HEK293 (cell line): ENCODE results near the gene PLCB1.

Experiments used
- CTCF ChIA-PET: fragments of 350-600 bp; formaldehyde crosslinking; extraction: SDS; loops from one replicate; lab custom pipeline; 2021; ENCODE audit warnings: antibody characterized with exemption; lab: Yijun Ruan, JAX
- POLR2A ChIA-PET: fragments of 300-600 bp; formaldehyde crosslinking; extraction: SDS; loops from one replicate; lab custom pipeline; 2020; ENCODE audit warnings: antibody characterized with exemption, inconsistent platforms; lab: Yijun Ruan, JAX
- H3K27ac ChIP-seq: fragments of 200-500 bp; sonication (Bioruptor generic); 2 replicates; pipeline ENCODE4 v1.5.1; 2014; ENCODE audit warnings: low read depth, low read length, control low read depth, inconsistent platforms; ENCODE audit errors: extremely low read depth
- H3K36me3 ChIP-seq, 2 experiments: fragments of 200-500 bp in 1 of 2; sonication (Bioruptor generic) in 1 of 2; 1 replicate in 1 of 2; 2 replicates in 1 of 2; pipeline ENCODE4 v1.5.1; 2014 to 2017; ENCODE audit warnings: inconsistent platforms in 2 of 2, low read length in 2 of 2; ENCODE audit not compliant: control insufficient read depth in 2 of 2, insufficient read depth in 1 of 2
- H3K4me1 ChIP-seq: fragments of 200-500 bp; sonication (Bioruptor generic); 2 replicates; pipeline ENCODE4 v1.5.1; 2014; ENCODE audit warnings: mild to moderate bottlenecking, low read length, inconsistent platforms; ENCODE audit not compliant: control insufficient read depth, insufficient read depth
- H3K4me3 ChIP-seq: 2 replicates; pipeline ENCODE4 v1.5.1; 2011; ENCODE audit warnings: low read depth, mild to moderate bottlenecking, control low read depth, low read length, moderate library complexity
- H3K9me3 ChIP-seq: fragments of 200-500 bp; sonication (Bioruptor generic); 2 replicates; pipeline ENCODE4 v1.5.1; 2014; ENCODE audit warnings: low read depth, low read length, inconsistent platforms; ENCODE audit not compliant: control insufficient read depth, insufficient read depth
- HOXC10 ChIP-seq: sonication (generic); formaldehyde crosslinking; IDR thresholded peaks from 2 replicates; pipeline ENCODE4 v1.8.1; 2023; ENCODE audit warnings: mild to moderate bottlenecking, missing genetic modification reagents
- HOXD13 ChIP-seq: sonication (generic); formaldehyde crosslinking; IDR thresholded peaks from 2 replicates; pipeline ENCODE4 v1.8.0; 2022; ENCODE audit warnings: missing genetic modification reagents, borderline replicate concordance
- KLF16 ChIP-seq: fragments of 450-650 bp; formaldehyde crosslinking; IDR thresholded peaks from 2 replicates; pipeline ENCODE4 v1.5.1; 2017; ENCODE audit warnings: missing biosample characterization, missing genetic modification characterization
- SCRT1 ChIP-seq: fragments of 450-650 bp; formaldehyde crosslinking; IDR thresholded peaks from 2 replicates; pipeline ENCODE4 v1.5.1; 2016; ENCODE audit warnings: missing biosample characterization, missing genetic modification characterization, borderline replicate concordance
- ZBTB20 ChIP-seq: fragments of 450-650 bp; formaldehyde crosslinking; IDR thresholded peaks from 2 replicates; pipeline ENCODE4 v1.5.1; 2016; ENCODE audit warnings: missing biosample characterization, missing genetic modification characterization
- ZNF121 ChIP-seq: fragments of 450-650 bp; formaldehyde crosslinking; IDR thresholded peaks from 2 replicates; pipeline ENCODE4 v1.5.1; 2016; ENCODE audit warnings: missing biosample characterization, missing genetic modification characterization
- ZNF146 ChIP-seq: fragments of 450-650 bp; formaldehyde crosslinking; IDR thresholded peaks from 2 replicates; pipeline ENCODE4 v1.5.1; 2016; ENCODE audit warnings: missing biosample characterization, missing genetic modification characterization
- ZNF223 ChIP-seq: fragments of 450-650 bp; formaldehyde crosslinking; IDR thresholded peaks from 2 replicates; pipeline ENCODE4 v1.5.1; 2016; ENCODE audit warnings: missing biosample characterization, missing genetic modification characterization
- ZNF311 ChIP-seq: fragments of 450-650 bp; formaldehyde crosslinking; IDR thresholded peaks from 2 replicates; pipeline ENCODE4 v1.5.1; 2017; ENCODE audit warnings: missing biosample characterization, missing genetic modification characterization, borderline replicate concordance
- ZNF391 ChIP-seq: fragments of 450-650 bp; formaldehyde crosslinking; IDR thresholded peaks from 2 replicates; pipeline ENCODE4 v1.5.1; 2016; ENCODE audit warnings: low read depth, missing biosample characterization, missing genetic modification characterization, borderline replicate concordance
- ZNF473 ChIP-seq: fragments of 450-650 bp; formaldehyde crosslinking; IDR thresholded peaks from 2 replicates; pipeline ENCODE4 v1.5.1; 2017; ENCODE audit warnings: missing biosample characterization, missing genetic modification characterization
- ZNF48 ChIP-seq: fragments of 450-650 bp; formaldehyde crosslinking; IDR thresholded peaks from 2 replicates; pipeline ENCODE4 v1.5.1; 2016; ENCODE audit warnings: missing biosample characterization, missing genetic modification characterization
- ZNF521 ChIP-seq: fragments of 450-650 bp; formaldehyde crosslinking; IDR thresholded peaks from 2 replicates; pipeline ENCODE4 v1.5.1; 2017; ENCODE audit warnings: missing biosample characterization, mild to moderate bottlenecking, missing genetic modification characterization
- ZNF549 ChIP-seq: fragments of 450-650 bp; IDR thresholded peaks from 2 replicates; pipeline ENCODE4 v1.5.1; 2018; ENCODE audit warnings: missing biosample characterization, missing genetic modification characterization, mild to moderate bottlenecking, inconsistent platforms, moderate library complexity
- ZNF660 ChIP-seq: fragments of 450-650 bp; IDR thresholded peaks from 2 replicates; pipeline ENCODE4 v1.5.1; 2018; ENCODE audit warnings: missing biosample characterization, mild to moderate bottlenecking, missing genetic modification characterization
- ZNF677 ChIP-seq: fragments of 450-650 bp; IDR thresholded peaks from 2 replicates; pipeline ENCODE4 v1.5.0; 2018; ENCODE audit warnings: missing biosample characterization, mild to moderate bottlenecking, missing genetic modification characterization, moderate library complexity
- ZNF692 ChIP-seq: fragments of 450-650 bp; formaldehyde crosslinking; IDR thresholded peaks from 2 replicates; pipeline ENCODE4 v1.5.1; 2016; ENCODE audit warnings: missing biosample characterization, missing genetic modification characterization
- ZNF76 ChIP-seq: fragments of 450-650 bp; formaldehyde crosslinking; IDR thresholded peaks from 2 replicates; pipeline ENCODE4; 2016; ENCODE audit warnings: low read depth, missing biosample characterization, missing genetic modification characterization, borderline replicate concordance
- ZNF768 ChIP-seq: fragments of 450-650 bp; formaldehyde crosslinking; IDR thresholded peaks from 2 replicates; pipeline ENCODE4 v1.5.1; 2018; ENCODE audit warnings: missing biosample characterization, mild to moderate bottlenecking, missing genetic modification characterization
- ZNF776 ChIP-seq: fragments of 450-650 bp; formaldehyde crosslinking; IDR thresholded peaks from 2 replicates; pipeline ENCODE4 v1.5.0; 2017; ENCODE audit warnings: missing biosample characterization, missing genetic modification characterization, borderline replicate concordance
- ZXDB ChIP-seq: fragments of 450-650 bp; formaldehyde crosslinking; IDR thresholded peaks from 2 replicates; pipeline ENCODE4 v1.5.1; 2016; ENCODE audit warnings: missing biosample characterization, missing genetic modification characterization
- TF ChIP-seq, protein P1 (sequence below): fragments of 450-650 bp; formaldehyde crosslinking; IDR thresholded peaks from 2 replicates; pipeline ENCODE4 v1.5.1; 2016; ENCODE audit warnings: missing biosample characterization, missing genetic modification characterization
- TF ChIP-seq, protein P2 (sequence below): fragments of 450-650 bp; formaldehyde crosslinking; IDR thresholded peaks from 2 replicates; pipeline ENCODE4 v1.5.1; 2017; ENCODE audit warnings: missing biosample characterization, missing genetic modification characterization
- TF ChIP-seq, protein P3 (sequence below): fragments of 450-650 bp; formaldehyde crosslinking; IDR thresholded peaks from 2 replicates; pipeline ENCODE4 v1.5.1; 2016; ENCODE audit warnings: missing biosample characterization, missing genetic modification characterization
- TF ChIP-seq, protein P4 (sequence below): fragments of 450-650 bp; formaldehyde crosslinking; IDR thresholded peaks from 2 replicates; pipeline ENCODE4 v1.5.1; 2016; ENCODE audit warnings: missing biosample characterization, missing genetic modification characterization
- TF ChIP-seq, protein P5 (sequence below): IDR thresholded peaks from 2 replicates; pipeline ENCODE4 v1.6.1; 2011; ENCODE audit warnings: mild to moderate bottlenecking, low read depth, low read length, borderline replicate concordance
- TF ChIP-seq, protein P6 (sequence below): fragments of 450-650 bp; IDR thresholded peaks from 2 replicates; pipeline ENCODE4 v1.5.1; 2018; ENCODE audit warnings: missing biosample characterization, mild to moderate bottlenecking, missing genetic modification characterization
- TF ChIP-seq, protein P7 (sequence below): fragments of 450-650 bp; formaldehyde crosslinking; IDR thresholded peaks from 2 replicates; pipeline ENCODE4 v1.5.1; 2017; ENCODE audit warnings: missing biosample characterization, missing genetic modification characterization

PLCB1 gene

DNA sequence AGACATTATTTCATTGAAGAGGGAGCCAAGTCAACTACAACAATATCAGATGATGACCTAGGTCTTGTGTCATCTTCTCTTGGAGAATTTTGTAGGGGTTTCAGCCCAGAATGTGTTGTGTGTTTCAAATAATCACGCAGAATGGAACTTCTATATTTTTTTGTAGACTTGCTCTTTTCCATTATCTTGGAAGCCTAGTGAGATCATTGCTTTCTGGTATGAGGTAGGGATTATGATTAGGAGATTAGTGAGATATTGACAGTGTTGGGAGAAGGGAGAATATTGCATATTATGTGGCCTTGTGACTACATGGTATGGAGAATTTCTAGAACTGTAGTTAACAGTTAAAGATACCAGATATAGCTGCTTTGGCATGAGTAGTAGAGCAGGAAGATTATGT lies 513.3 kb downstream of the PLCB1 start (continued):
- TF ChIP-seq ZNF521 (tag by site-specific recombination) (no peak), ZNF121 (no peak), ZNF660 (tag by site-specific recombination) (no peak), ZBTB20 (tag by site-specific recombination) (no peak), ZNF146 (tag by site-specific recombination) (no peak)
- TF ChIP-seq, protein P1, sequence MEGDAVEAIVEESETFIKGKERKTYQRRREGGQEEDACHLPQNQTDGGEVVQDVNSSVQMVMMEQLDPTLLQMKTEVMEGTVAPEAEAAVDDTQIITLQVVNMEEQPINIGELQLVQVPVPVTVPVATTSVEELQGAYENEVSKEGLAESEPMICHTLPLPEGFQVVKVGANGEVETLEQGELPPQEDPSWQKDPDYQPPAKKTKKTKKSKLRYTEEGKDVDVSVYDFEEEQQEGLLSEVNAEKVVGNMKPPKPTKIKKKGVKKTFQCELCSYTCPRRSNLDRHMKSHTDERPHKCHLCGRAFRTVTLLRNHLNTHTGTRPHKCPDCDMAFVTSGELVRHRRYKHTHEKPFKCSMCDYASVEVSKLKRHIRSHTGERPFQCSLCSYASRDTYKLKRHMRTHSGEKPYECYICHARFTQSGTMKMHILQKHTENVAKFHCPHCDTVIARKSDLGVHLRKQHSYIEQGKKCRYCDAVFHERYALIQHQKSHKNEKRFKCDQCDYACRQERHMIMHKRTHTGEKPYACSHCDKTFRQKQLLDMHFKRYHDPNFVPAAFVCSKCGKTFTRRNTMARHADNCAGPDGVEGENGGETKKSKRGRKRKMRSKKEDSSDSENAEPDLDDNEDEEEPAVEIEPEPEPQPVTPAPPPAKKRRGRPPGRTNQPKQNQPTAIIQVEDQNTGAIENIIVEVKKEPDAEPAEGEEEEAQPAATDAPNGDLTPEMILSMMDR = no peak
- TF ChIP-seq, protein P2, sequence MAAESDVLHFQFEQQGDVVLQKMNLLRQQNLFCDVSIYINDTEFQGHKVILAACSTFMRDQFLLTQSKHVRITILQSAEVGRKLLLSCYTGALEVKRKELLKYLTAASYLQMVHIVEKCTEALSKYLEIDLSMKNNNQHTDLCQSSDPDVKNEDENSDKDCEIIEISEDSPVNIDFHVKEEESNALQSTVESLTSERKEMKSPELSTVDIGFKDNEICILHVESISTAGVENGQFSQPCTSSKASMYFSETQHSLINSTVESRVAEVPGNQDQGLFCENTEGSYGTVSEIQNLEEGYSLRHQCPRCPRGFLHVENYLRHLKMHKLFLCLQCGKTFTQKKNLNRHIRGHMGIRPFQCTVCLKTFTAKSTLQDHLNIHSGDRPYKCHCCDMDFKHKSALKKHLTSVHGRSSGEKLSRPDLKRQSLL = no peak
- TF ChIP-seq, protein P3, sequence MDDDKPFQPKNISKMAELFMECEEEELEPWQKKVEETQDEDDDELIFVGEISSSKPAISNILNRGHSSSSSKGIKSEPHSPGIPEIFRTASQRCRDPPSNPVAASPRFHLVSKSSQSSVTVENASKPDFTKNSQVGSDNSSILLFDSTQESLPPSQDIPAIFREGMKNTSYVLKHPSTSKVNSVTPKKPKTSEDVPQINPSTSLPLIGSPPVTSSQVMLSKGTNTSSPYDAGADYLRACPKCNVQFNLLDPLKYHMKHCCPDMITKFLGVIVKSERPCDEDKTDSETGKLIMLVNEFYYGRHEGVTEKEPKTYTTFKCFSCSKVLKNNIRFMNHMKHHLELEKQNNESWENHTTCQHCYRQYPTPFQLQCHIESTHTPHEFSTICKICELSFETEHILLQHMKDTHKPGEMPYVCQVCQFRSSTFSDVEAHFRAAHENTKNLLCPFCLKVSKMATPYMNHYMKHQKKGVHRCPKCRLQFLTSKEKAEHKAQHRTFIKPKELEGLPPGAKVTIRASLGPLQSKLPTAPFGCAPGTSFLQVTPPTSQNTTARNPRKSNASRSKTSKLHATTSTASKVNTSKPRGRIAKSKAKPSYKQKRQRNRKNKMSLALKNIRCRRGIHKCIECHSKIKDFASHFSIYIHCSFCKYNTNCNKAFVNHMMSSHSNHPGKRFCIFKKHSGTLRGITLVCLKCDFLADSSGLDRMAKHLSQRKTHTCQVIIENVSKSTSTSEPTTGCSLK = no peak
- TF ChIP-seq, all 188 proteins: peak for 0

- Histone ChIP-seq H3K9me3 (no peaks in the 10 kb centered on the region), H3K36me3 (peaks cover 0 to 27% of the 10 kb centered on the region in 2 experiments; a peak in 1 of 3 replicates), H3K4me1 (no peaks in the 10 kb centered on the region), H3K27ac (no peak overlapping the region), H3K4me3 (no peak overlapping the region)
- ChIA-PET POLR2A (interaction anchor here (1.1 kb wide), 1 partner anchor 626 kb away, joined by 3 read pairs; the partner anchor contains the start of gene TMX4), CTCF (no interaction called here)
- no peak for TF ChIP-seq KLF16 (tag by site-specific recombination)
- no peak for TF ChIP-seq ZXDB (tag by site-specific recombination)
- TF ChIP-seq ZNF48 = no peak
- TF ChIP-seq ZNF677 (tag by site-specific recombination) = no peak
- no peak for TF ChIP-seq ZNF473 (tag by site-specific recombination)
- TF ChIP-seq HOXC10 (CRISPR knock-in tag) = no peak
- TF ChIP-seq, protein P4, sequence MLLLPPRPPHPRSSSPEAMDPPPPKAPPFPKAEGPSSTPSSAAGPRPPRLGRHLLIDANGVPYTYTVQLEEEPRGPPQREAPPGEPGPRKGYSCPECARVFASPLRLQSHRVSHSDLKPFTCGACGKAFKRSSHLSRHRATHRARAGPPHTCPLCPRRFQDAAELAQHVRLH (tag by site-specific recombination) = no peak
- TF ChIP-seq ZNF776 (tag by site-specific recombination) = no peak
- no peak for TF ChIP-seq ZNF692
- TF ChIP-seq ZNF549 (tag by site-specific recombination) = no peak
- TF ChIP-seq ZNF223 (tag by site-specific recombination) = no peak
- no peak for TF ChIP-seq HOXD13 (CRISPR knock-in tag)
- TF ChIP-seq, protein P5, sequence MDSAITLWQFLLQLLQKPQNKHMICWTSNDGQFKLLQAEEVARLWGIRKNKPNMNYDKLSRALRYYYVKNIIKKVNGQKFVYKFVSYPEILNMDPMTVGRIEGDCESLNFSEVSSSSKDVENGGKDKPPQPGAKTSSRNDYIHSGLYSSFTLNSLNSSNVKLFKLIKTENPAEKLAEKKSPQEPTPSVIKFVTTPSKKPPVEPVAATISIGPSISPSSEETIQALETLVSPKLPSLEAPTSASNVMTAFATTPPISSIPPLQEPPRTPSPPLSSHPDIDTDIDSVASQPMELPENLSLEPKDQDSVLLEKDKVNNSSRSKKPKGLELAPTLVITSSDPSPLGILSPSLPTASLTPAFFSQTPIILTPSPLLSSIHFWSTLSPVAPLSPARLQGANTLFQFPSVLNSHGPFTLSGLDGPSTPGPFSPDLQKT = no peak
- no peak for TF ChIP-seq SCRT1 (tag by site-specific recombination)
- no peak for TF ChIP-seq ZNF768
- TF ChIP-seq ZNF391 (tag by site-specific recombination) = no peak
- TF ChIP-seq ZNF311 (tag by site-specific recombination) = no peak
- TF ChIP-seq, protein P6, sequence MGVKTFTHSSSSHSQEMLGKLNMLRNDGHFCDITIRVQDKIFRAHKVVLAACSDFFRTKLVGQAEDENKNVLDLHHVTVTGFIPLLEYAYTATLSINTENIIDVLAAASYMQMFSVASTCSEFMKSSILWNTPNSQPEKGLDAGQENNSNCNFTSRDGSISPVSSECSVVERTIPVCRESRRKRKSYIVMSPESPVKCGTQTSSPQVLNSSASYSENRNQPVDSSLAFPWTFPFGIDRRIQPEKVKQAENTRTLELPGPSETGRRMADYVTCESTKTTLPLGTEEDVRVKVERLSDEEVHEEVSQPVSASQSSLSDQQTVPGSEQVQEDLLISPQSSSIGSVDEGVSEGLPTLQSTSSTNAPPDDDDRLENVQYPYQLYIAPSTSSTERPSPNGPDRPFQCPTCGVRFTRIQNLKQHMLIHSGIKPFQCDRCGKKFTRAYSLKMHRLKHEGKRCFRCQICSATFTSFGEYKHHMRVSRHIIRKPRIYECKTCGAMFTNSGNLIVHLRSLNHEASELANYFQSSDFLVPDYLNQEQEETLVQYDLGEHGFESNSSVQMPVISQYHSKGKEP (tag by site-specific recombination) = no peak
- TF ChIP-seq, protein P7, sequence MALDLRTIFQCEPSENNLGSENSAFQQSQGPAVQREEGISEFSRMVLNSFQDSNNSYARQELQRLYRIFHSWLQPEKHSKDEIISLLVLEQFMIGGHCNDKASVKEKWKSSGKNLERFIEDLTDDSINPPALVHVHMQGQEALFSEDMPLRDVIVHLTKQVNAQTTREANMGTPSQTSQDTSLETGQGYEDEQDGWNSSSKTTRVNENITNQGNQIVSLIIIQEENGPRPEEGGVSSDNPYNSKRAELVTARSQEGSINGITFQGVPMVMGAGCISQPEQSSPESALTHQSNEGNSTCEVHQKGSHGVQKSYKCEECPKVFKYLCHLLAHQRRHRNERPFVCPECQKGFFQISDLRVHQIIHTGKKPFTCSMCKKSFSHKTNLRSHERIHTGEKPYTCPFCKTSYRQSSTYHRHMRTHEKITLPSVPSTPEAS = no peak
- no peak for TF ChIP-seq ZNF76
These were observed 514.0 kb downstream of the PLCB1 start for GRCh38 chr20:8646033-8646441.
